Measurements from ENCODE around the gene AGPAT4.

Gene AGPAT4

DNA sequence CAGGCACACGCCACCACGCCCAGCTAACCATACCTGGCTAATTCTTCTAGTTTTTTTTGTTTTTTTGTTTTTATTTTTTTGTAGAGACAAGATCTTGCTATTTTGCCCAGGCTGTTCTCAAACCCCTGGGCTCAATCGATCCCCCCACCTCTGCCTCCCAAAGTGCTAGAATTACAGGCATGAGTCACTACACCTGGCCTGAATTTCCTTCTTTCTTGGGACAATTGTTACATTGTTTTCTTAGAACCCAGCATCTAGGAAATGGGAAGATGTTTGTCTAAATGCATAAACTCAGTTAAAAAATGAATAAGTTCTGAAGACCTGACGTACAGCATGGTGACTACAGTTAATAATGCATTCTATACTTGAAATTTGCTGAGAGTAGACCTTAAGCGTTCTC is 10.8 kb upstream of the AGPAT4 start:
- DNase-seq (ENCODE audit: low spot score) = no peak

GRCh38 chr6:161281092-161281491 is 7.2 kb upstream of the AGPAT4 start:
- no peak for DNase-seq (ENCODE audit: low spot score)

DNA sequence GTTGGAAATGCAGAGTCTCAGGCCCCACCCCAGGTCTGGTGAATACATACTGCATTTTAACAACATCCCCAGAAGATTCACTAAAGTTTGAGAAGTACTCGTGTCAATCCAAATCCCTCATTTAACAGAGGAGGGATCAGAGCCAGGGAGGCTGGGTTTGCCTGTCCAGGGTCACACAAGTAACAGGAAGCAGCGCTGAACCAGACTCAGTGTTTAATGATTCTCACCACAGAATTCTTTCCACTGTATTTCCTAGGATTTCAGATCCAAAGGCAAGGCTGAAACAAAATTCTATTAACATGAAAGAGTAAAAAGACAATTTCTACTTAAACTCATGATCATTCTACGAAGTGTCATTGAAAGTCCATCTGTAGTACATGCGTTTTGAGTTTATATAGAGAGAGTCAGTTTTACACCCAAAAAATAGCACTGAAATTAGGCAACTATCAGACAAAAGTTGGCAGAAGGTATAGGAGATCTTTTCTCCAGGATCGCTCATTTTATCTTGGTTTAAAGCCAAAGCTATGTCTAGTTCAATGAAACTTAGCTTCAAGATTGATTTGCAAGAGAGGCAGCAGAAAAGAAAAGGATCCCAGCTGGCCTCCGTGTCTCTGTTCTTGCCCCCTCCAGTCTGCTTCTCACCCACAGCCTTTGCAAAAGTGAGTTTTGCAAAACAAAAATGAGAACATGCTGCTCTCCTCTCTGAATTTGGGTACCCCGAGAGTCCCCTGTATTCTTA is 6.0 kb upstream of the AGPAT4 start:
- no peak for DNase-seq (ENCODE audit: low spot score)

GRCh38 chr6:161276605-161277155 is 2.8 kb upstream of the AGPAT4 start:
- DNase-seq (ENCODE audit: low spot score) = no peak

DNA sequence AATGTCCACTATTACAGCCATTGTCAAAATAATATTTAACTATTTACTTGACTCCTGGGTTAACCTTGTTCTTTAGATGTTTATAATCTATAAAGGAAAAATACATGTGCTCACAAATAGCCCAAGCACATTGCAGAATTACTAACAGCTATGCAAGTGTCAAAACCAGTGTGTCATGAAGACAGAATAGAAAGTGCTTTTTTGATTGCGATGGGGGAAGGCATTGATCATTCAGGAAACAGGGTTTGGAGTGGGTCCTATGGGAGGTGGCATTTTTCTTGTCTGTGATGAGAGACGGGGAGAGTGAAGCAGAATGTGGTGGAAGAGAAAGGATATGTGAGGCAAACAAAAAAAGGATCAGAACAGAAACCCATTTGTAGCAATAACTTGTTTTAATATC is 1.0 kb upstream of the AGPAT4 start:
- DNase-seq (ENCODE audit: low spot score) = no peak

DNA sequence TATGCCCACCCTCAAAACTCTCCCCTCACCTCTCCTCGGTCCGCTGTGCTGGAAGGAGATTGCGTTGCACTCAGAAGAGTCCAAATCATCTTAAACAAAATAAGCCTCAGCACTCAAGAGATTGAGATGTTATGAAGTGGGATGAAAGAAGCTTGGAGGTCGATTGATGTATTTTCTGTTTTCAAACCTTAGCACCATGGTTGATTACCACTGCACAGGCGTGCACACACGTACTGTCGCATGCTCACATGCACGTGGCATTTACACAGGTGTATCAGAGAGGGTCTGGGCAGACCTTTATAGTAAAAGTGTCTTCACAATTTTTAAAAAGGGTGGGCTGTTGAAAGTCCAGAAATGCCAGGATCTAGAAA is 612 bp upstream of the AGPAT4 start:
- no peak for DNase-seq (ENCODE audit: low spot score)

DNA sequence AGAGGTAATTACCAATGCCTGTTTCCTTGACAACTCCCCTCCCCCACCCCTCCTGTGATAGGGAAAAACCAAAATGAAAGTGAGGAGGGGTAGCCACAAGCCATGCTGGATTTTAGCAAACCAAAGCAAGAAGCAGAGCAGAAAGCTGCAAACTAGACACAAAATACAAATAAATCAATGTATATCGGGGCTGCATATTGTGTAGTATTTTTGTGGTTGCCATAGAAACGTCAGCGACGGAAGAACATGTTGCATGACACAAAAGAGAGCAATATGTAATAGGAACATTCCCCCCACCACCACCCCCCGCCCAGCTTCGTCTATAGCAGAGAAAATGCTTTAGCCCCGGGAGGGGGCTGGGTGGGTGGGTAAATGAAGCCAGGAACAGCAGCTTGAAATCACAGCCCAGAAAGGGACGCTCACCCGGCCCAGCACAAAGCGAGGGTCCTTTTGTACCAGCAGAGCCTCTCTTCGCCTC is 548 bp downstream of the AGPAT4 start:
- DNase-seq (ENCODE audit: low spot score) = peak; percentile 21

GRCh38 chr6:161272635-161273273 is 1.1 kb downstream of the AGPAT4 start:
- DNase-seq (ENCODE audit: low spot score) = no peak

DNA sequence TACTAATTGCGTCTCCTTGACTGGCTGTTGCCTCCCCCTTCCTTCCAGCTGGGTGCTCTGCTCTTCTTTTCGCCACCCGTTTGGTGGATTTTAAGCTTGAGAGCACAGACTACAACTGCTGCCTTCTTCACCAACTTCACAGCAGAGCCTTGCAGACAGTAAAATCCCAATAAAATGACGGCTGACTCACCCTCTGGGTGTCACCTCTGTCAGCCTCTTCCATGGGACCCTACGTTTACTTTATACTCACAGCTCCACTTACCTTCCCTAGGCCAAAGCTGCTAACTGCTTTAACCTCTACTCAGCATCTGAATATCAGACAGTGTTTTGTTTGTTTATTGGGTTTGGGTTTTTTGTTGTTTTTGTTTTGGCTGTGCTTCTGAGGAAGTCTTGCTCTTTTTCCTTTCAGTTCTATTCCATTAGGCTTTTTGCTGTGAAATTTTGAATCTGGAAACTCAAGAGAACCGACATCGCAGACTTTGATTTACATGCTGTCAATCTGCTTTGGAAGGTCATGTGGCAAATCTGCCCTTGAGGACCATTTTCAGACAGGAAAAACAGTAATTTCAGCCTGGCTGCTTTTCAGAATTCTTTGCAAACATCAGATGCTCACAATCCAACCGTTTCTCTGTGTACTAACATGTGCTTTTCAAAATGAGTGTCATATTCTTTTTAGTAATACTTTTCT is 2.4 kb downstream of the AGPAT4 start:
- DNase-seq (ENCODE audit: low spot score) = no peak

GRCh38 chr6:161270116-161270515 is 3.7 kb downstream of the AGPAT4 start:
- no peak for DNase-seq (ENCODE audit: low spot score)

DNA sequence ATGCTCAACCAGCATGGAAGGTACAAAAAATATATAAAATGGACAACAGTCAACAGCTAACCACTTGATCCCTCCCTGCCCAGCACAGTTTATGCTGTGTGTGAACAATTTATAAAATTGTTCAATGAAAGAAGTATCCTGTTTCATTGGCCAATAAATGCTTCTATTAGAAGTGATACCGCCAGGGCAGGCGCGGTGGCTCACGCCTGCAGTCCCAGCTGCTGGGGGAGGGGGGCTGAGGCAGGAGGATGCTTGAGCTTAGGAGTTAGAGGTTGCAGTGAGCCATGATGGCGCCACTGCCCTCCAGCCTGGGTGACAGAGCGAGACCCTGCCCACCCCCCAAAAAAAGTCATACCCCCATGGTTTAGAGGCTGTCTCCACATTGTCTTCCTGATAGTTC is 4.6 kb downstream of the AGPAT4 start:
- DNase-seq (ENCODE audit: low spot score) = no peak

DNA sequence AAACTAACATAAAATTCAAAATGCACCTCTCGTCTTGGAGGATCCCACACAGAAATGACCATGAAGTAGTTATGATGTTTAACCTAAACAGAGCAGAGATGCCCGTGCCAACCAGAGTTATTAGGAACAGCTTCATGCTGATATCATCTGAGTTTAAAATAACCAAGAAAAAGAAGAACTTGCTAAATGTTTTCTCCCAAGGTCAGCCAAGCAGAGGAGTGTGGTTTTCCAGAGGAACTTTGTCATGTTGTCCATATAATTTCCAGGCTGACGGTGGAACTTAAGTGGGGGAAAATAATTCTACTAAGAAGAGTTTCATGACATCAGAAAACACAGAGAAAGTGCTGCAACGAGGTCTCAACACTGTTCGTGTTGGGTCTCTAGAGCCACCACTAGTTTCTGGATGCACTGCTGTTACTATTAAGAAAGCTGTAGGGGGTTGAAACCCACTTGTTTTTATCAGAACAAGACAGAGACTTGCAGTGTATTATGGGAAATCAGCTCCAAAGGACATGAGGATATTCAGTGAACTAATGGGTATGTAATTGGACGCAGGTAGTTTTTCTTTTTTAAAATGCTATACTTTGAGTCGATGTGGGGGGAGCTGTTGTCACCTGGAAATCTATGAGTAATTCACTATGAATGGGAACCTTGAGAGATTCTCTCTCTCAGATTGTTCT is 5.2 kb downstream of the AGPAT4 start:
- no peak for DNase-seq (ENCODE audit: low spot score)

GRCh38 chr6:161266513-161267230 is 7.2 kb downstream of the AGPAT4 start:
- DNase-seq (ENCODE audit: low spot score) = no peak

DNA sequence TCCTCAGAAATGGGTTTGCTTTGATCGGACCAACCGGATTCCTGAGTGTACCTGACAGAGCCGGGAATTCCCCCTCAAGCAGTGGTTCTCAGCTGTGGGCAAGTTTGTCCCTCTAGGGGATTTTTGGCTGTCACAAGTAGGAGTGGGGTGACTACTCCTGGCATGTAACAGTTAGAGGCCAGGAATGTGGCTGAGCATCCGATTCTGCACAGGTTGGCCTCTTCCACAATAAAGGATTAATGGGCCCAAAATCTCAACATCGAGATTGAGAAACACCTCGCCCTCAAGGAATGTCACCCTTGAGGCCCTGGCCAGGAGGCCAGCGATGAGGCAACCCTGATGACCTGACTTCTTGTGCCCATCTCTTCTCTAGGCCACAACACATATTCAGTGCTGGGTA is 7.9 kb downstream of the AGPAT4 start:
- no peak for DNase-seq (ENCODE audit: low spot score)

DNA sequence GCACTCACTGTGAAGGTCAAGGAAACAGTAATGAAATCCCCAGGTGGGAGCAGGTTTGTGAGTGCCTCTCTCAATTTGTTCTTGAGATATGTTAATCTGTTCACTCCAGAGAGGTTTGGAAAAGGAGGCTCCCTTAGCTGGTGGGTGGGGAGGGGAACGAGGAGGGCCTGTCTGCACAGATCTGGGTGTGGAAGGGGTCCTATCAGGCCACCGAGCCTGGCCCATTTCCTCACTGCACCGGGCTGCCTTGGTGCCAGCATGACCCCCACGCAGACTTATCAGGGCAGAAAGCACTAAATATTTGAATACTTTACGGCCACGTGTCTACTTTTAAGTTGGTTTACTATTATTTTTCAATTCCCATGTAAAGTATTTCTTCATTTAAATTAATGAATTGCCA is 8.3 kb downstream of the AGPAT4 start:
- DNase-seq (ENCODE audit: low spot score) = no peak

DNA sequence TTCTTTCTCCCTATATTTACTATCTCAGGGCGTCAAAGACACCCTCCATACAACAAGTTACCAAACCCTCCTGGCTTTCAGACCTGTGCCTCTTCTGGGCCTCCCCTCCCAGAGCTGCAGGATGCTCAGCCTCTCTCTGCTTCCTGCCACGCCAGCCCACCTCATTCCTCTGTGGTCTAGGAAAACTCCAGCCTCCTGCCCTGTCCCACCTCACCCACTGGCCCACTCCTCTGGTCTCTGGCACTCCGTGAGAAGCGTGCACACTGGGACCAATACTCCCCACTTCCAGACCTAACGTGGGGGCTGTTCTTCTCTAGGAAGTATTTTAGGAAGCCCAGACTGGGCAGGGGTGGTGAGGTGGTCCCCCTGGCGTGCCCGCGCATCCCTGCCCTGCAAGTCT is 9.7 kb downstream of the AGPAT4 start:
- no peak for DNase-seq (ENCODE audit: low spot score)

- no peak for DNase-seq (ENCODE audit: low spot score)
Measured at GRCh38 chr6:161261816-161262215, 12.0 kb downstream of the AGPAT4 start.

GRCh38 chr6:161261325-161261724 is 12.5 kb downstream of the AGPAT4 start:
- no peak for DNase-seq (ENCODE audit: low spot score)

GRCh38 chr6:161259302-161259701 is 14.6 kb downstream of the AGPAT4 start:
- DNase-seq (ENCODE audit: low spot score) = no peak

DNA sequence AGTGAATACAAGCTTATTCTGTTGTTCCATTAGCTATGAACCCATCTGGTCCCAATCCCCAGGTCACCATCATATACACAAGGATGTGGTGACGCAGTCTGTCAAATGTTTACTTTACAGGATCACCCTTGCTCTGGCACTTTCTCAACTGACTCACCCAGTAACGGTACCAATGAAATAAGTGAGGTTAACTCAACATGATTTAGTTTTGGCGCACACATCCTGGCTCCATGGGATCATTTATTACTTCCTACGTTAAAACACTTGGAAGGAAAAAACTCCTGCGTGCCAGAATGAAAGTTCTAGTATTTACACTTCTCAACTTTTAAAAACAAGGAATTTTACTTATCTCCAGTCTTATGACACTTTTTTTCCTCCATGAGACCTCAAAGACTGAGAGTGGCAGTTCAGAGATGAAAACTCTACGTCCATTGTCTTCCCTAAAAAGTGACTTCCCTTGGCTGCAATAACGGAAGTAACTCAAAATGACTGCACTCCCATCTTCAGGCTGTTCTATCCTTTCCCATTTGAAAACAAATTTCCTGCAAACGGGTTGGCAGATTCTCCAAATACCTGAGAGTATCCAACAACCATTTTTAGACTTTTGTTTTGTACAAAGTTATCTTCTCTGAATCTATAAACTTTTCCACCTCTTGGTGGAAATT is 15.9 kb downstream of the AGPAT4 start:
- peak; percentile 85 for DNase-seq (ENCODE audit: low spot score)

GRCh38 chr6:161256407-161256806 is 17.5 kb downstream of the AGPAT4 start:
- DNase-seq (ENCODE audit: low spot score) = no peak
